Measurements from ENCODE around the gene CDH4.

CDH4 gene

DNA sequence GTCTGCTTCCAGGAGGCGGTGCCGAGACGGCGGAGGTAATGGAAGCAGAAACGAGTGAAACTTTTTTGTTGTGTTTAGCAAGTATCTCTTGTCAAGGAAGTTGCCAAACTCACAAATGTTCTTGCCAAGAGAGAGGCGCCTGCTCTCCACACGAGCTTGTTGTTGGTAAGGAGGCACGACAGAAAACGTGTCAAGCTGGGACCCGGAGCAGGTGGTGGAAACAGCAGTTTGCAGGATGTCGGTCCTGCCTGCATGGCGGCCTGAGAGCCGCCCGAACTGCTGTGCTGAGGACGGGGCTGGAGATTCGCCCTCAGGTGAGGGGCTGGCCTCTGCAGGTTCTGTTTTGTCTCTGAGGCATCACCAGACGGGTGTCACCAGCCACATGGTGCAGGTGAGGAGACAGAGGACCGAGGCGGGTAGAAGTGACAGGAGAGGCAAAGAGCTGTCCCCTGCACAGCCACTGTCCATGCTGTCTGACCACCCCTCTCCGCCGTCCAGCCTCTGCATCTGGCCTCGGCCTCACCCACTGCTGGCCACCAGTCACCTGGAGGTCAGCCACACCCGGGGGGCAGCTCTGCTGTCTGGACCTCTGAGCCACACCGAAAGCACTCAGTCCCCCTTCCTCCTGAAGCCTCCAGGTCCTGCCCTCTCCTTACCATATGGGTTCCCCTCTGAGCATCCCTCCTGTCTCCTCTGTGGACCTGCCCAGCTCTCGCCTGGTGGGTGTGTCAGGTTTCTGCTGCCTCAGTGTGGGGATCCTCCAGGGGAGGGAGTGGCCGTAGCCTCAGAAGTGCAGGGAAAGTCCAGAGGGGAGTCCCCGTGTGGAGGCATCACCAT is 552.1 kb downstream of the CDH4 start:
- in situ Hi-C loops (cut with HindIII; ENCODE audit: low sequenced_read_pairs): no loop called here

DNA sequence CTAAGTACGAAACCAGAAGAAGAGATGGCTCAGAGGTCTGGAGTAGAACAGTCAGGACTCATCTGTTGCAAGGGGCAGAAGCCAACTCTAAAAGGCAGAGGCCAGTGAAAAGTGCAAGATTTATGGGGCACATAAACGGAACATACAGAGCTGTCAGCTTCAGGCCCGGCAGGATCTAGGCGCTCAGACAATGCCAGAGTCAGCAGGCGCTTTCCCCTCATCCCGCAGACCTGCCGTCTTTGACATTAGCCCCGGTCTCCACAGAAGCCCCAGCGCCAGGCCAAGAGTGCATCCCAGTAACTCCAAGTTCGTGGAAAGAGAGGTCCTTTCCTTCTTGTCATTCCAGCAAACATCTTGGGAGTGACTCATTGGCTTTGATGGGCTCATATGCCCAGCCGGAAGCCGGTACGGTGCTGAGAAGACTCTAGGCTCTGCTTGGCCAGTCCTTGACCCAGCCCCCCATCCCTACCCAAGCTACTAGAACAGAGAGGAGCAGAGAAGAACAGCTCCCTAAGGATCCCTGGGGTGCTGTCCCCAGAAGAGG is 552.8 kb downstream of the CDH4 start:
- in situ Hi-C loops (cut with HindIII; ENCODE audit: low sequenced_read_pairs): no loop called here

DNA sequence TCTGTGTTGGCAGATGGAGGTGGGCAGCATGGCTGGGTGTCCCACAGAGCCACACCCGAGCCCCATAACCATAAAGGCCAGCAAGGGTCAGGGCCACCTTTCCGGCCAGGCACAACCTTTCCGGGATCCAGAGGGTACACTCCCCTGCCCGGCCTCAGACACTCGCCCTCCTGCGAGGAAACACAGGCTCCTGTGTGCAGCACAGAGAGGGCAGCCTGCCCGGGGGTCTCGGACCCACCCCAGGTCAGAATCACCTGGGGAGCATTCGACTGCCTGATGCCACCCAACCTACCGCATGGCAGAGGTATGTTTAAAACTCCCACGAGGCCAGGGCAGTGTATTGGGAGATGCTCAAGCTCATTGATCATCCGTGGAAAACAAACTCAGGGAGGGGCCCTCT is 553.3 kb downstream of the CDH4 start:
- in situ Hi-C loops (cut with HindIII; ENCODE audit: low sequenced_read_pairs): no loop called here

GRCh38 chr20:61805781-61806180 is 553.7 kb downstream of the CDH4 start:
- in situ Hi-C loops (cut with HindIII; ENCODE audit: low sequenced_read_pairs): no loop called here

DNA sequence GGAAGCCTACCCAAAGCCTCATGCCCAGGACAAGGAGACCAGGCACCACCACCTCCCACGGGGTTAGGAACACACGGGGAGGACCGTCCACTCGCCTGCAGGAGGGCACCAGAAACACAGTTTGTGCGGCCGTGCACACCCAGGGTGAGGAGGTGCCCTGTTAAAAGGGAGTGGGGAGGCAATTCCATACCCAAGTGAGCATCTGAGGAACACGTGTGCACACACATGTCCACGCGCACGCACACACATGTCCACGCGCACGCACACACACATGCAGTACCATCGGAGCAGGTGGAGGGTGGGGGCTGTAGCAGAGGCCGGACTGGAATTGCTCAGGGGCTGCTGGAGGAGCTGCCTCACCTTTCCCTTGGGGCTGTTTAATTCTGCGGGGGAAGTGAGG is 554.3 kb downstream of the CDH4 start:
- in situ Hi-C loops (cut with HindIII; ENCODE audit: low sequenced_read_pairs): no loop called here

DNA sequence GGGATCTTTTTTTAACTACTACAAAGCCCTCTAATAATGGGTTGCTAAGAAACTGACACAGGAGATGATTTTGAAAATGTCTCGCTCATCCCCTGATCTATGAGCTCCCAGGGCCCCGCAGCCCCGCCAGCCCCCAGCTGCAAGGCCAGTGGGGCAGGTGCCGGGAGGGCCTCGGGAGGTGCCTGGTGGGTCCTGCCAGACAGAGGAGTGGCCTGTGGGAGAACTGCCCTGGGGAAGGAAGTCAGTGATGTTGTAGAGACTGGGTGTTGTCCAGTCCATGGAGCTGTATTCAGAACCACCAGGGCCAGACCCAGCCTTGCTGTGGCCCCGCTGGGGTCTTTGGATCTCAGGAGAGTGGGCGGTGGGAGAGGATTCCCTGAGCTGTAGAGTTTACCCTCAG is 554.9 kb downstream of the CDH4 start:
- in situ Hi-C loops (cut with HindIII; ENCODE audit: low sequenced_read_pairs): no loop called here

DNA sequence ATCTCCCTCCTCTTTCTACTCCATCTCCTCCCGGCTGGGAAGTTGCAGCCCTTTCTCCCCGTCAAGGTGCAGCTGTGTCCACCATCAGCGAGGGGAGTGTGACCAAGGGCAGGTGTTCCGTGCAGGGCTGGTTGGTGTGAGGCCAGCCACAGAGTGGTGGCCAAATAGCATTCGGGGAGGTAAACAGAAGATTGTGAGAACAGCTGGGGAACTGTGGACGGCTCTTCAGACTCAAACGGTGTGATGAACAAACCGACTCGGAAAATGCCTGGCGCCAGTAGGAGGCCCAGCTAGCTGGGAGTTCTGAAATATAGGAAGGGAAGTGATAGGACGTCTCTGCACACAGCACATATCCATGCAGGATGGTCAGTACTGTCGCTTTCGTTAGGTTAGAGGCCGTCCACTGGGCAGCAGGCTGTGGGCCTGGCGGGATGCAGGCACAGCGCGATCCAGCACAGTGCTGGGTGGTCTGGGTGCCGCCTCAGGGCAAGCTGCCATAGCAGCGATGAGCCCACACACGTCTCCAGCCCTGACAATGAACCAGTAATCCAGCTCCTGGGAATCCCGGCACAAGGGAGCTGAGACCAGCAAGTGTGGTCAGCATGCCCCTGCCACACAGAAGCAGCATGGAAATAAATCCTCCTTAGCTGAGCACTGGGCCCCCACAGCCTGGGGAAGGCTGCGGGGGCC is 555.6 kb downstream of the CDH4 start:
- in situ Hi-C loops (cut with HindIII; ENCODE audit: low sequenced_read_pairs): no loop called here

DNA sequence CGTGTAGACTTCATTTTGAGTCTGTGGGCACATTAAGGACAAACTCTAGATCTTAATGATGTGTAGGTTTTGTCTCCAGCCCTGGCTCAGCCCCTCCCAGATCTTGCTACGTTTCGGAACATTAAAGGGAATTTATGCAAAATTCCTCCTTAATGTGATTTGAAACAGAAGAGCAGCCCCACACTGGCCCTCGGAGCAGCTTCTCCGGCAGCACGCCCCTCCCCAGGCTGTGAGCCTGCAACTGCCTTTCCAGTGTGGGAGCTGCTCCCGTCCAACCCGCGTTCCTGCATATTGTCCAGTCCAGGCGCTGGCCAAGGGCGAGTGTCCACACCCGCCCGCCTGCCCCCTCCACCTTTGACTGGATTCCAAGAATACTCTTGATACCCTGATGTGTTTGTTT is 556.4 kb downstream of the CDH4 start:
- in situ Hi-C loops (cut with HindIII; ENCODE audit: low sequenced_read_pairs): no loop called here

- in situ Hi-C loops (cut with HindIII; ENCODE audit: low sequenced_read_pairs): no loop called here
Measured at GRCh38 chr20:61809006-61809770, 557.1 kb downstream of the CDH4 start.

GRCh38 chr20:61810066-61810737 is 558.1 kb downstream of the CDH4 start:
- in situ Hi-C loops (cut with HindIII; ENCODE audit: low sequenced_read_pairs): loop anchor here (5.0 kb wide), 3 partner anchors 67 to 248 kb away; no protein-coding TSS in a partner anchor

DNA sequence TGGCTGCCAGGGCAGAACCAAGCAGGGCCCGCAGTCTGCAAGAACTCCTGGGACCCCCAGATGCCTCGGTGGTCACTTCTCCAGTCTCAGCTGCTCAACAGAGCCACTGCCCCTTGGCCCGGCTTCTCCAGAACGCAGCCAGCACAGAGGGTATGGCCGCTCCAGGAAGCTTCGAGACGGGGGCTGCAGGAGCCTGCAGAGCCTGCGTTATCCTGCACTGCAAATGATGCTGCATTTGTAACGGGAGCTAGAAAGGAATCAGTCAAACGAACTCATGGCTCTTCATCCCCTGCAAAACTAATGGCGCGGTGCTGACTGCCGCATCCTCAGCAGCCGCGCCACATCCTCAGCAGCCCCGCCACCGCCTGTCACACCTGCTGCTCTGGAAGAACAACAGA is 558.7 kb downstream of the CDH4 start:
- in situ Hi-C loops (cut with HindIII; ENCODE audit: low sequenced_read_pairs): loop anchor here (5.0 kb wide), 3 partner anchors 67 to 248 kb away; no protein-coding TSS in a partner anchor

DNA sequence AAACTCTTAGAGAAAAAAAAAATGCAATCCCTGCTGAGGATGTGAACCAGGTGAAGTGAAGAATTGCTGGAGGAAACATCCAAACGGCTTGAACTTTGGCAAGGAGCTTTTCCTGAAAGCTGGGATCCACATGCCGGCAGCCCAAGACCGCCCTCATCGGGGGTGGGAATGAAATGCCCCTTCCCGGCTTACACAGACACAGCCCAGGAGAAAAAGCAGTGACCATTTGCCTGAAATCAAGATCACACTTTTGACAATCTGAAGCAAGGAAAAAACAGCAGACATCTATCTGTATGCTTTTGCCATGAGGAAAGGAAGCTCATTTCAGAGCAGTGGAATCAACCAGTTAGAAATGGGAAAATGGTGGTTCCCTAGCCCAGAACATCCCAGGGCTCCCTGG is 559.1 kb downstream of the CDH4 start:
- in situ Hi-C loops (cut with HindIII; ENCODE audit: low sequenced_read_pairs): loop anchor here (5.0 kb wide), 3 partner anchors 66 to 249 kb away; no protein-coding TSS in a partner anchor

DNA sequence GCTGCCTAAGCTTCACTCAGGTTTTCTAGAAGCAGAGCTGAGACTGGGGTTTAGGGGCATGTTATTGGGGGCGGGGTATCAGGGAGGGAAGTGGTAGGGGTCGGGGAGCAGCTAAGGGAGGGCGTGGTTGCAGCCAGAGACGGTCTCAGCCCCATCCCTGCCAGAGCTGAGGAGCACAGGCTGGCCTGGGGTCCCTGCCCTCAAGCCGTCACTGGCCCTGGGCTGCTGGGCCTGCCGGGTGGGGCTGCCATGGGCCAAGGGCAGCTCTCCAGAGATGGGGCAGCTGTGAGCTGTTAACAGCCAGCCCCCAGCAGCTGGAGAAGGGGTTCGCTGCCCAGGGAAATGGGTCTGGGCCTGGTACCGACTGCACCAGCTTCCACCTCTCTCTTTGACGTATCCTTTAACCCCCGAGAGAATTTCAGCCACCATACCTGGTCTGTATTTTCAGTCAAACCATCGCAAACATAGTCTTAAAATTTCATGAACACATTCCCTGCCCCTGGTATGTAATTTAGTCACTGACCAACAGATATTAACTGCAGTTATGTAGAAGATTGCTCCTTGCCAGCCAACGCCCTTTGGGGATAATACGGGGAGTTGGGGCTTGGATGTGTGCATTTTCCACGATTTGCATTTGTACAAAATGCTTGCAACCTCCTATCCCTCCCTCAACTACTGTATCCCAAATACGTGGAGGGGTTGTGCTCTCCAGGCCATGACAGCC is 560.2 kb downstream of the CDH4 start:
- in situ Hi-C loops (cut with HindIII; ENCODE audit: low sequenced_read_pairs): loop anchor here (5.0 kb wide), 3 partner anchors 65 to 250 kb away; no protein-coding TSS in a partner anchor

DNA sequence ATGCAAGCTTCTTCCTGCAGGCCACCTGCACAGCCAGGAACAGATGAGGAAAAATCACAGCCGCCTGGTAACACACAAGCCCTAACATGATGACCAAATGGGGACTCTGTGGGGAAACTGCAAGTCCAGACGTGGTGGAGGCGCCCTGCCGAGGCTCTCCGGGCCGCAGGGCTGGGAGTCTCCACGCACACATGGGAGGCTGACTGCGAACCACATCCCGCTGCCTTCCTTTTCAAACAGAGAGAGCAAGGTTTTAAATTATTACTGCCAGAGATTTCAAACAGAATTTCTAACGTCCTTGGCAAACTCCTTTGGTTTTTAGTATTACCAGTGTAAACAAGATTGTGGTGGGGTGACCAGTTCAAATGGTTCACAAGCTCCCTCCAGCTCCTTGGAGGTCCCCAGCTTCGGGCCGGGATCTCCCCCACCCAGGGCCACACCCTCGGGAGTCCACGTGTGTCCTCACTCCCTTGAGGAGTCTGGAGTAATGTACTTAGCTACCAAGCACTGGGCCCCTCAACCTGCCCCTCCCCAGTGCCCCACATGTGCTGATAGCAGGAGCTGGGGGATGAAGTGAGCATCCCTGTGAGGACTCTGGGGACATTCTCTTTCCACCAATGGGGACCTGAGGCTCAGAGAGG is 560.9 kb downstream of the CDH4 start:
- in situ Hi-C loops (cut with HindIII; ENCODE audit: low sequenced_read_pairs): loop anchor here (5.0 kb wide), 3 partner anchors 64 to 251 kb away; no protein-coding TSS in a partner anchor

- in situ Hi-C loops (cut with HindIII; ENCODE audit: low sequenced_read_pairs): loop anchor here (5.0 kb wide), 3 partner anchors 64 to 251 kb away; no protein-coding TSS in a partner anchor
Measured at GRCh38 chr20:61813791-61814190, 561.7 kb downstream of the CDH4 start.

DNA sequence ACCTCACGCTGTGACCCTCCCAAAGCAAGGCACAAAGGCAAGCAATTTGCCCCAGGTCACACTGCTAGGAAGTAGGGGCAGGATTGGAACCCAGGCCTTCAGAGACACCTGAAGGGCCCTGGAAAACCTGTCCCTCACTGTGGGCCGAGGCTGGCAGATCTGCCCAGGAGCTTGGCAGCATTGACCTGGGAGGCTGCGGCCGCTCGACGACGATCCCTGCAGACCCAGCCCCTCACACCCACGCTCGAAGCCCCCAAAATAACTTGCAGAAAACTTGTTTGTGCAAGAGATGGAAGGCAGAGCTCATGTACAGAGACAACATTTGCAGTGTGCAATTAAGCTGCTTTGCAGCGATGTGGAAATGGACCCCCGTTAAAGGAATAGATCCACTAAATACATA is 562.2 kb downstream of the CDH4 start:
- in situ Hi-C loops (cut with HindIII; ENCODE audit: low sequenced_read_pairs): loop anchor here (5.0 kb wide), 3 partner anchors 63 to 252 kb away; no protein-coding TSS in a partner anchor

GRCh38 chr20:61814726-61815125 is 562.7 kb downstream of the CDH4 start:
- in situ Hi-C loops (cut with HindIII; ENCODE audit: low sequenced_read_pairs): loop anchor here (5.0 kb wide), 3 partner anchors 63 to 252 kb away; no protein-coding TSS in a partner anchor

- in situ Hi-C loops (cut with HindIII; ENCODE audit: low sequenced_read_pairs): no loop called here
Measured at GRCh38 chr20:61815176-61815575, 563.1 kb downstream of the CDH4 start.

GRCh38 chr20:61815678-61816077 is 563.6 kb downstream of the CDH4 start:
- in situ Hi-C loops (cut with HindIII; ENCODE audit: low sequenced_read_pairs): no loop called here
